GM12873 (cell line): ENCODE measurements around the gene STYK1.

Experiments
- CTCF ChIP-seq: IDR thresholded peaks from 2 replicates; pipeline ENCODE4 v1.5.1; 2012; ENCODE audit warnings: low read depth, mild to moderate bottlenecking, moderate library complexity, low read length, control low read depth; ENCODE audit not compliant: insufficient read depth; ENCODE audit errors: missing control alignments

STYK1 gene

DNA sequence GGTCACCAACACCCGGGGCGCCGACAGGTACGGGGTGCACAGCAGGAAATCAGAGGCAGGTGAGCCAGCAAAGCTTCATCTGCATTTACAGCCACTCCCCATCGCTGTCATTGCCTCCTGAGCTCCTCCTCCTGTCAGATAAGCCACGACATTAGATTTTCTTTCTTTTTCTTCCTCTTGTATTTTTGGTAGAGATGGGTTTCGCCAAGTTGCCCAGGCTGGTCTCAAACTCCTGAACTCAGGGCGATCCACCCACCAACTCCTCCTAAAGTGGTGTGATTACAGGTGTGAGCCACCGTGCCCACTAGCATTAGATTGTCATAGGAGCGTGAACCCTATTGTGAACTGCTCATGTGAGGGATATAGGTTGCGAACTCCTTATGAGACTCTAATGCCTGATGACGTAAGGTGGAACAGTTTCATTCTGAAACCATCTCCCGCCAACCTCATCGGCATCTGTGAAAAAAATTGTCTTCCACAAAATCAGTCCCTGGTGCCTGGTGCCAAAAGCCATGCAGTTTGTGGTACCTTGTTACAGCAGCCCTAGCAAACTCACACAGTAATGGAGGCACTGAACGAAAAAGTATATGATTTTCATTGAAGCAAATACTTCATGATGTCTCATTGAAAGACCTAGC lies 1.5 kb downstream of the STYK1 start:
- TF ChIP-seq CTCF, result no peak

GRCh38 chr12:10669533-10669932 lies 4.3 kb downstream of the STYK1 start:
- no peak for TF ChIP-seq CTCF

DNA sequence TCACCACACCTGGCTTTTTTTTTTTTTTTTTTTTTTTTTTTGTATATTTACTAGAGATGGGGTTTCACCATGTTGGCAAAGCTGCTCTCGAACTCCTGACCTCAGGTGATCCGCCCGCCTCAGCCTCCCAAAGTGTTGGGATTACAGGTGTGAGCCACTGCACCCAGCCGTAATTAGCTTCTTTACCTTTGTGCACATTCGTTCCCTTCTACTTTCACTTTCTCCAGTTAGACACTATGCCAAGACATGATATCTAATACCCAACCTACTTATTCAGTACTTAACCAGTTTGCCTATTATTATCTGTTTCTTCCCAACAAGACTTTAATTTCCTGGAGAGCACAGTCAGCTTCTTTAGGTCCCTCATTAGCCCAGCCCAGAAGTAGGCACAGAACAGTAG lies 5.3 kb downstream of the STYK1 start:
- TF ChIP-seq CTCF, result no peak

- no peak for TF ChIP-seq CTCF
These were observed 6.3 kb downstream of the STYK1 start for GRCh38 chr12:10667581-10667980.

GRCh38 chr12:10664499-10664898 lies 9.4 kb downstream of the STYK1 start:
- no peak for TF ChIP-seq CTCF

DNA sequence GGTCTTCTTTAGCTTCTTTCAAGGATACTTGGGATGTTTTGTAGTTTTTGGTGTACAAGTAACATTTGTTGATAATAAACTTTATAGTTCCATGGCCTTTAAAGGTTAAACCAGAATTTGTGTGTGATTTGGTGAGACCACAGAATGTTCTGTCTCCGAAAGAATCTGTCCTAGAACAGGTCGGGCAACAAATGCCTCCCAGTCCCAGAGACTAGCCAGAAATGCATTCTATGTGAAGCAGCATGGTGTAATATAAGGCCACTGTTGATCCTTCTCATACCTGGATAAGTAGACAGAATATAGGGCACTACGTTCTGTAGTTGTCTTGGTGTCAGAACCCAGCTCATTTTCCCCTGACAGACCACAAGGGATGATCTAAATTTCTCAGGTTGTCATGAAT lies 10.0 kb downstream of the STYK1 start:
- TF ChIP-seq CTCF, result no peak

- no peak for TF ChIP-seq CTCF
These were observed 12.5 kb downstream of the STYK1 start for GRCh38 chr12:10661338-10661737.
